Measurements from ENCODE around the gene ECE2. TPM values are rescaled to one million over a fixed set of nuclear protein-coding genes. Genes with fewer than 3 reads are reported as not detected.
A peak's percentile ranks its signal among the peaks of the same experiment; 100 is the strongest.

The ECE2 gene
- total RNA-seq, 1 donor from 2014 or later: not detected

GRCh38 chr3:184238246-184238818 is 37.5 kb upstream of the ECE2 start:
- no peak for DNase-seq (ENCODE audit: low read depth, low spot score)
- TF ChIP-seq CTCF (conservative IDR thresholded peaks at IDR 0.05): no peak
- H3K27ac Mint-ChIP-seq (ENCODE audit: unreplicated experiment): no peak overlapping the region
- peaks cover 3% of the 10 kb centered on the region for H3K36me3 Mint-ChIP-seq (ENCODE audit: low read depth)
- no peak overlapping the region for H3K4me3 Mint-ChIP-seq
- H3K4me1 Mint-ChIP-seq: no peaks in the 10 kb centered on the region
- H3K27me3 Mint-ChIP-seq (ENCODE audit: low read depth): peaks cover 30% of the 10 kb centered on the region
- H3K9me3 Mint-ChIP-seq: no peaks in the 10 kb centered on the region

- H3K27ac Mint-ChIP-seq (ENCODE audit: unreplicated experiment): no peak overlapping the region
- peaks cover 23% of the 10 kb centered on the region for H3K27me3 Mint-ChIP-seq (ENCODE audit: low read depth)
- TF ChIP-seq CTCF (conservative IDR thresholded peaks at IDR 0.05): no peak
- DNase-seq (ENCODE audit: low read depth, low spot score): no peak
- no peaks in the 10 kb centered on the region for H3K9me3 Mint-ChIP-seq
- H3K4me3 Mint-ChIP-seq: no peak overlapping the region
- peaks cover 3% of the 10 kb centered on the region for H3K36me3 Mint-ChIP-seq (ENCODE audit: low read depth)
- no peaks in the 10 kb centered on the region for H3K4me1 Mint-ChIP-seq
These were observed 36.6 kb upstream of the ECE2 start for GRCh38 chr3:184239221-184239620.

- peaks cover 3% of the 10 kb centered on the region for H3K36me3 Mint-ChIP-seq (ENCODE audit: low read depth)
- no peaks in the 10 kb centered on the region for H3K4me1 Mint-ChIP-seq
- TF ChIP-seq CTCF (conservative IDR thresholded peaks at IDR 0.05): no peak
- DNase-seq (ENCODE audit: low read depth, low spot score): no peak
- no peak overlapping the region for H3K27ac Mint-ChIP-seq (ENCODE audit: unreplicated experiment)
- peak overlapping the region; percentile 1 for H3K4me3 Mint-ChIP-seq
- H3K27me3 Mint-ChIP-seq (ENCODE audit: low read depth): peaks cover 20% of the 10 kb centered on the region
- no peaks in the 10 kb centered on the region for H3K9me3 Mint-ChIP-seq
These were observed 36.1 kb upstream of the ECE2 start for GRCh38 chr3:184239708-184240107.

GRCh38 chr3:184240384-184241140 is 35.3 kb upstream of the ECE2 start:
- H3K4me1 Mint-ChIP-seq: no peaks in the 10 kb centered on the region
- H3K27me3 Mint-ChIP-seq (ENCODE audit: low read depth): peaks cover 13% of the 10 kb centered on the region
- peaks cover 3% of the 10 kb centered on the region for H3K36me3 Mint-ChIP-seq (ENCODE audit: low read depth)
- no peak for TF ChIP-seq CTCF (conservative IDR thresholded peaks at IDR 0.05)
- no peak overlapping the region for H3K4me3 Mint-ChIP-seq
- no peak overlapping the region for H3K27ac Mint-ChIP-seq (ENCODE audit: unreplicated experiment)
- no peaks in the 10 kb centered on the region for H3K9me3 Mint-ChIP-seq
- no peak for DNase-seq (ENCODE audit: low read depth, low spot score)

- no peaks in the 10 kb centered on the region for H3K4me1 Mint-ChIP-seq
- peaks cover 10% of the 10 kb centered on the region for H3K27me3 Mint-ChIP-seq (ENCODE audit: low read depth)
- H3K4me3 Mint-ChIP-seq: no peak overlapping the region
- peaks cover 3% of the 10 kb centered on the region for H3K36me3 Mint-ChIP-seq (ENCODE audit: low read depth)
- no peak overlapping the region for H3K27ac Mint-ChIP-seq (ENCODE audit: unreplicated experiment)
- DNase-seq (ENCODE audit: low read depth, low spot score): no peak
- no peak for TF ChIP-seq CTCF (conservative IDR thresholded peaks at IDR 0.05)
- H3K9me3 Mint-ChIP-seq: no peaks in the 10 kb centered on the region
These were observed 34.7 kb upstream of the ECE2 start for GRCh38 chr3:184241141-184241446.
